NCI-H446 treated with DMSO at 0.1 percent for 48 hours (cell line): ENCODE measurements around the gene RASGEF1C.
"Not testable (repeated sequence)": the region's sequence is repeated elsewhere in the genome, so short reads cannot be mapped to it uniquely, and the experiment has no call there.

Experiments
- DNase-seq: peaks from one replicate; lab custom pipeline; 2025; lab: John Stamatoyannopoulos, UW

The RASGEF1C gene

GRCh38 chr5:180210961-180211760 lies 2.1 kb upstream of the RASGEF1C start:
- no peak for DNase-seq

- DNase-seq = not testable (repeated sequence)
Observed at GRCh38 chr5:180210077-180210476, 1.1 kb upstream of the RASGEF1C start.

- no peak for DNase-seq
Observed at GRCh38 chr5:180208435-180209081, 453 bp downstream of the RASGEF1C start.

- DNase-seq = no peak
Observed at GRCh38 chr5:180208038-180208434, 975 bp downstream of the RASGEF1C start.

GRCh38 chr5:180207593-180207992 lies 1.4 kb downstream of the RASGEF1C start:
- no peak for DNase-seq

GRCh38 chr5:180206993-180207392 lies 2.0 kb downstream of the RASGEF1C start:
- DNase-seq = no peak

- no peak for DNase-seq
Observed at GRCh38 chr5:180205916-180206315, 3.1 kb downstream of the RASGEF1C start.

- no peak for DNase-seq
Observed at GRCh38 chr5:180204276-180204819, 4.7 kb downstream of the RASGEF1C start.

- no peak for DNase-seq
Observed at GRCh38 chr5:180202939-180203573, 6.0 kb downstream of the RASGEF1C start.

- DNase-seq = no peak
Observed at GRCh38 chr5:180201051-180201987, 7.7 kb downstream of the RASGEF1C start.

GRCh38 chr5:180199390-180199789 lies 9.6 kb downstream of the RASGEF1C start:
- no peak for DNase-seq

- no peak for DNase-seq
Observed at GRCh38 chr5:180198208-180198607, 10.8 kb downstream of the RASGEF1C start.

GRCh38 chr5:180197016-180197702 lies 11.9 kb downstream of the RASGEF1C start:
- DNase-seq = no peak

GRCh38 chr5:180194410-180195345 lies 14.3 kb downstream of the RASGEF1C start:
- no peak for DNase-seq

GRCh38 chr5:180193749-180194375 lies 15.1 kb downstream of the RASGEF1C start:
- no peak for DNase-seq

- DNase-seq = no peak
Observed at GRCh38 chr5:180191716-180192115, 17.3 kb downstream of the RASGEF1C start.

GRCh38 chr5:180187767-180188166 lies 21.2 kb downstream of the RASGEF1C start:
- DNase-seq = no peak

- no peak for DNase-seq
Observed at GRCh38 chr5:180180846-180181245, 28.2 kb downstream of the RASGEF1C start.

GRCh38 chr5:180180421-180180820 lies 28.6 kb downstream of the RASGEF1C start:
- no peak for DNase-seq
